Esophagus squamous epithelium (tissue), 4 donors: Measurements from ENCODE around the gene ZNF454.

Experiments
- POLR2A ChIP-seq, 4 donors: fragments of 450-650 bp; IDR thresholded peaks; one replicate each; pipeline ENCODE4 v1.6.1; 2017; ENCODE audit warnings: antibody characterized with exemption in 4 of 4, mild to moderate bottlenecking in 4 of 4, moderate library complexity in 3 of 4
- TF ChIP-seq, protein P1 (sequence below), 6 experiments: fragments of 450-650 bp in 4 of 6; fragments of 200-600 bp in 2 of 6; sonication (generic) in 2 of 6; IDR thresholded peaks; one replicate each; pipeline ENCODE4 v1.5.1; 2016 to 2019; ENCODE audit warnings: antibody characterized with exemption in 6 of 6, mild to moderate bottlenecking in 4 of 6, moderate library complexity in 4 of 6

DNA sequence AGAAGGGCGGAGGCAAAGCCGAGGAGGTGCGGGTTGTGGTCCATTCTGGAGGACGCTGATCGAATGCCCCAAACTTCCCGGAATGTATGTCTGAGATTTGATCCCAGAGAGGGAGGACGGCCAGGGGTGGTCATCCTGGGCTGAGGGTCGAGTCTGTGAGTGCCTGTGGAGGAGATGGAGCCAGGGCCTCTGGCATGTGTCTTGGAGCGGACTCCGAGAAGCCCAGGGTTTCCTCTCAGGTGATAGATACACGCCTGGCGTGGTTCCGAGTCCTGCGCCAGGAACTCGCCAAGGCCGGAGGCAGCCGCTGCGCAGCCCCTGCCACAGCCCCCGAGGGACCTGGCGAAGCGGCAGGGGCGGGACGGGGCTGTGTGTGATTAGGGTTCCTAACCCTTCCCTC lies 363 bp downstream of the ZNF454 start:
- TF ChIP-seq, protein P1, sequence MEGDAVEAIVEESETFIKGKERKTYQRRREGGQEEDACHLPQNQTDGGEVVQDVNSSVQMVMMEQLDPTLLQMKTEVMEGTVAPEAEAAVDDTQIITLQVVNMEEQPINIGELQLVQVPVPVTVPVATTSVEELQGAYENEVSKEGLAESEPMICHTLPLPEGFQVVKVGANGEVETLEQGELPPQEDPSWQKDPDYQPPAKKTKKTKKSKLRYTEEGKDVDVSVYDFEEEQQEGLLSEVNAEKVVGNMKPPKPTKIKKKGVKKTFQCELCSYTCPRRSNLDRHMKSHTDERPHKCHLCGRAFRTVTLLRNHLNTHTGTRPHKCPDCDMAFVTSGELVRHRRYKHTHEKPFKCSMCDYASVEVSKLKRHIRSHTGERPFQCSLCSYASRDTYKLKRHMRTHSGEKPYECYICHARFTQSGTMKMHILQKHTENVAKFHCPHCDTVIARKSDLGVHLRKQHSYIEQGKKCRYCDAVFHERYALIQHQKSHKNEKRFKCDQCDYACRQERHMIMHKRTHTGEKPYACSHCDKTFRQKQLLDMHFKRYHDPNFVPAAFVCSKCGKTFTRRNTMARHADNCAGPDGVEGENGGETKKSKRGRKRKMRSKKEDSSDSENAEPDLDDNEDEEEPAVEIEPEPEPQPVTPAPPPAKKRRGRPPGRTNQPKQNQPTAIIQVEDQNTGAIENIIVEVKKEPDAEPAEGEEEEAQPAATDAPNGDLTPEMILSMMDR (IDR thresholded peaks at IDR 0.05), result no peak
- no peak for TF ChIP-seq POLR2A (IDR thresholded peaks at IDR 0.05)
